ENCODE measurements around the gene GNAO1. TPM values are rescaled to one million over a fixed set of nuclear protein-coding genes. Genes with fewer than 3 reads are reported as not detected.

The GNAO1 gene
- polyA plus RNA-seq, 1 experiment: 0.01 TPM

- peaks cover 34% of the 10 kb centered on the region for H3K27me3 ChIP-seq (ENCODE audit: control insufficient read depth, insufficient read depth, low read length)
These were observed 6.1 kb downstream of the GNAO1 start for GRCh38 chr16:56197192-56197992.

GRCh38 chr16:56198006-56198754 is 6.9 kb downstream of the GNAO1 start:
- Histone ChIP-seq H3K9me3 (ENCODE audit: control insufficient read depth, insufficient read depth, low read length) (no peaks in the 10 kb centered on the region; the same call in 1 of the 2 replicates), H3K27ac (ENCODE audit: low read depth, low read length) (no peak overlapping the region), H3K27me3 (ENCODE audit: control insufficient read depth, insufficient read depth, low read length) (peaks cover 26% of the 10 kb centered on the region), H3K4me3 (ENCODE audit: low read depth, low read length) (no peak overlapping the region)
- POLR2A ChIA-PET: no interaction called here
- DNase-seq (ENCODE audit: low read depth, low spot score): no peak
- no peak for TF ChIP-seq CTCF (IDR thresholded peaks at IDR 0.05; ENCODE audit: low read depth, low read length)
- CTCF ChIA-PET: no interaction called here

More at GRCh38 chr16:56197192-56197992, 6.1 kb downstream of the GNAO1 start:
- H3K4me3 ChIP-seq (ENCODE audit: low read depth, low read length): no peak overlapping the region
- ChIA-PET CTCF (no interaction called here), POLR2A (no interaction called here)
- no peaks in the 10 kb centered on the region; the same call in 1 of the 2 replicates for H3K9me3 ChIP-seq (ENCODE audit: control insufficient read depth, insufficient read depth, low read length)
- no peak for TF ChIP-seq CTCF (IDR thresholded peaks at IDR 0.05; ENCODE audit: low read depth, low read length)
- DNase-seq (ENCODE audit: low read depth, low spot score): no peak
- no peak overlapping the region for H3K27ac ChIP-seq (ENCODE audit: low read depth, low read length)

- H3K4me3 ChIP-seq (ENCODE audit: low read depth, low read length): no peak overlapping the region
- no peak overlapping the region for H3K27ac ChIP-seq (ENCODE audit: low read depth, low read length)
- TF ChIP-seq CTCF (IDR thresholded peaks at IDR 0.05; ENCODE audit: low read depth, low read length): no peak
- H3K9me3 ChIP-seq (ENCODE audit: control insufficient read depth, insufficient read depth, low read length): no peaks in the 10 kb centered on the region
- ChIA-PET POLR2A (no interaction called here), CTCF (no interaction called here)
- peaks cover 21% of the 10 kb centered on the region for H3K27me3 ChIP-seq (ENCODE audit: control insufficient read depth, insufficient read depth, low read length)
- no peak for DNase-seq (ENCODE audit: low read depth, low spot score)
These were observed 7.4 kb downstream of the GNAO1 start for GRCh38 chr16:56198755-56199114.

GRCh38 chr16:56199164-56199563 is 7.9 kb downstream of the GNAO1 start:
- ChIA-PET CTCF (no interaction called here), POLR2A (no interaction called here)
- Histone ChIP-seq H3K27me3 (ENCODE audit: control insufficient read depth, insufficient read depth, low read length) (peaks cover 16% of the 10 kb centered on the region), H3K9me3 (ENCODE audit: control insufficient read depth, insufficient read depth, low read length) (no peaks in the 10 kb centered on the region), H3K4me3 (ENCODE audit: low read depth, low read length) (no peak overlapping the region), H3K27ac (ENCODE audit: low read depth, low read length) (no peak overlapping the region)
- TF ChIP-seq CTCF (IDR thresholded peaks at IDR 0.05; ENCODE audit: low read depth, low read length): no peak
- DNase-seq (ENCODE audit: low read depth, low spot score): no peak

GRCh38 chr16:56201030-56201429 is 9.7 kb downstream of the GNAO1 start:
- no peak for TF ChIP-seq CTCF (IDR thresholded peaks at IDR 0.05; ENCODE audit: low read depth, low read length)
- H3K9me3 ChIP-seq (ENCODE audit: control insufficient read depth, insufficient read depth, low read length): no peaks in the 10 kb centered on the region
- ChIA-PET POLR2A (no interaction called here), CTCF (no interaction called here)
- no peak for DNase-seq (ENCODE audit: low read depth, low spot score)
- H3K27ac ChIP-seq (ENCODE audit: low read depth, low read length): no peak overlapping the region
- no peak overlapping the region for H3K4me3 ChIP-seq (ENCODE audit: low read depth, low read length)
- H3K27me3 ChIP-seq (ENCODE audit: control insufficient read depth, insufficient read depth, low read length): peaks cover 4% of the 10 kb centered on the region

Data from AG04450 (cell line).